Caco-2 (cell line): ENCODE data around the gene ACOX3. TPM values are rescaled to one million over a fixed set of nuclear protein-coding genes. Genes with fewer than 3 reads are reported as not detected.

Experiments
- BruUV-seq: library from RNA; stranded (reverse); fragments of 400-500 nt; replicated peaks from 2 replicates; lab custom pipeline; 2021; lab: Mats Ljungman, UMichigan
- CTCF ChIA-PET: fragments of 300-600 bp; sonication (Branson Sonifier 250); formaldehyde crosslinking; loops from one replicate; lab custom pipeline; 2022; ENCODE audit warnings: antibody characterized with exemption; lab: Charles Lee
- POLR2A ChIA-PET: fragments of 300-600 bp; sonication (Branson Sonifier 250); formaldehyde crosslinking; loops from one replicate; lab custom pipeline; 2022; ENCODE audit warnings: antibody characterized with exemption; lab: Charles Lee
- DNase-seq, 2 experiments: peaks; one replicate each; pipeline versions ENCODE4 v3.0.0 to v3.0.0-alpha.2; 2020 to 2022
- H3K27me3 ChIP-seq: replicated peaks from 2 replicates; pipeline ENCODE4 v1.6.0; 2011; ENCODE audit warnings: low read length; ENCODE audit not compliant: control insufficient read depth, insufficient read depth
- H3K36me3 ChIP-seq: 2 replicates; pipeline ENCODE4 v1.5.1; 2011; ENCODE audit warnings: low read length; ENCODE audit not compliant: control insufficient read depth, insufficient read depth
- H3K4me1 ChIP-seq: fragments of 250-450 bp; sonication (Bioruptor Pico); 2 replicates; pipeline ENCODE4 v1.5.1; 2020; ENCODE audit warnings: mild to moderate bottlenecking
- H3K4me3 ChIP-seq: 2 replicates; pipeline ENCODE4 v1.5.1; 2011; ENCODE audit warnings: low read depth, mild to moderate bottlenecking, control low read depth, low read length
- H3K9me3 ChIP-seq: fragments of 250-450 bp; sonication (Bioruptor Pico); 2 replicates; pipeline ENCODE4 v1.5.1; 2020; ENCODE audit warnings: mild to moderate bottlenecking, moderate library complexity
- H3K27ac Mint-ChIP-seq: one replicate; pipeline ENCODE4 v1.8.0; 2022; ENCODE audit warnings: mixed read lengths; ENCODE audit not compliant: unreplicated experiment
- H3K27me3 Mint-ChIP-seq: one replicate; pipeline ENCODE4 v1.8.0; 2022; ENCODE audit warnings: mixed read lengths; ENCODE audit not compliant: insufficient read depth, unreplicated experiment
- H3K36me3 Mint-ChIP-seq: one replicate; pipeline ENCODE4 v1.8.0; 2022; ENCODE audit warnings: mild to moderate bottlenecking, mixed read lengths; ENCODE audit not compliant: insufficient read depth, unreplicated experiment
- H3K4me1 Mint-ChIP-seq: one replicate; pipeline ENCODE4 v1.8.0; 2022; ENCODE audit warnings: low read depth, mixed read lengths; ENCODE audit not compliant: unreplicated experiment
- H3K4me3 Mint-ChIP-seq: one replicate; pipeline ENCODE4 v1.8.0; 2022; ENCODE audit warnings: mild to moderate bottlenecking, moderate library complexity, mixed read lengths; ENCODE audit not compliant: unreplicated experiment
- H3K9me3 Mint-ChIP-seq: one replicate; pipeline ENCODE4 v1.8.0; 2022; ENCODE audit warnings: mixed read lengths; ENCODE audit not compliant: unreplicated experiment
- intact Hi-C: fragments of 100-400 bp; cut with micrococcal nuclease; formaldehyde crosslinking; loops from one replicate; pipeline ENCODE4 v1.10.0; 2022; ENCODE audit not compliant: unreplicated experiment
- total RNA-seq: library from RNA; stranded (reverse); gene quantifications from 2 replicates; pipeline ENCODE4 v1.2.3, GENCODE V29; 2022
- TF ChIP-seq, protein P1 (sequence below), 2 experiments: fragments of 200-600 bp in 1 of 2; IDR thresholded peaks; 1 replicate in 1 of 2; 2 replicates in 1 of 2; pipeline versions ENCODE4 v1.5.1 to v1.8.0; 2011 to 2022; ENCODE audit warnings: antibody characterized with exemption in 1 of 2, control low read depth in 1 of 2, inconsistent platforms in 1 of 2, low read depth in 1 of 2, low read length in 1 of 2, mild to moderate bottlenecking in 1 of 2, moderate library complexity in 1 of 2; ENCODE audit not compliant: insufficient read depth in 1 of 2, severe bottlenecking in 1 of 2, unreplicated experiment in 1 of 2

ACOX3 gene
- total RNA-seq, 1 experiment from 2014 or later, result 11.5 TPM

DNA sequence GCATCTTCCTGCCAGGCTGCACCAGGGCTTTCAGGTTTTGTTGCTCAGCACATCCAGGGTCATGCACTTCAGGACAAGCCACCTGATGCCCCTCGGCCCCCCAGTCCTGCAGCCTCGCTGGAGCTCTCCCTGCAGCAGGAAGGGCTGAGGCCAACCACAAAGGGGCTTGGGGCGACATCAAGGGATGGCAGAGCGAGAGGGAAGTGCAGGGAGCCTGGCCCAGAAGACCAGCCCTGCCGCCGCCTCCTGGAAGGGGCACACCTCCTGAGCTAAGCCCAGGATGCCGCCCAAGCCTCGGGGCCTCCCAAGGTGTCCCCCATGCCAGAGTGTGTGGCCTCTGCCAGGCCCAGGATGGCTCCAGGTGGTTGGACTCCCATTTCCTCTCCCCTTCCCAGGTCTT, 37.2 kb upstream of the ACOX3 start:
- Mint-ChIP-seq H3K27me3 (no peaks in the 10 kb centered on the region), H3K4me3 (no peak overlapping the region), H3K36me3 (peaks cover 34% of the 10 kb centered on the region), H3K9me3 (no peaks in the 10 kb centered on the region), H3K27ac (no peak overlapping the region), H3K4me1 (no peaks in the 10 kb centered on the region)
- TF ChIP-seq, protein P1, sequence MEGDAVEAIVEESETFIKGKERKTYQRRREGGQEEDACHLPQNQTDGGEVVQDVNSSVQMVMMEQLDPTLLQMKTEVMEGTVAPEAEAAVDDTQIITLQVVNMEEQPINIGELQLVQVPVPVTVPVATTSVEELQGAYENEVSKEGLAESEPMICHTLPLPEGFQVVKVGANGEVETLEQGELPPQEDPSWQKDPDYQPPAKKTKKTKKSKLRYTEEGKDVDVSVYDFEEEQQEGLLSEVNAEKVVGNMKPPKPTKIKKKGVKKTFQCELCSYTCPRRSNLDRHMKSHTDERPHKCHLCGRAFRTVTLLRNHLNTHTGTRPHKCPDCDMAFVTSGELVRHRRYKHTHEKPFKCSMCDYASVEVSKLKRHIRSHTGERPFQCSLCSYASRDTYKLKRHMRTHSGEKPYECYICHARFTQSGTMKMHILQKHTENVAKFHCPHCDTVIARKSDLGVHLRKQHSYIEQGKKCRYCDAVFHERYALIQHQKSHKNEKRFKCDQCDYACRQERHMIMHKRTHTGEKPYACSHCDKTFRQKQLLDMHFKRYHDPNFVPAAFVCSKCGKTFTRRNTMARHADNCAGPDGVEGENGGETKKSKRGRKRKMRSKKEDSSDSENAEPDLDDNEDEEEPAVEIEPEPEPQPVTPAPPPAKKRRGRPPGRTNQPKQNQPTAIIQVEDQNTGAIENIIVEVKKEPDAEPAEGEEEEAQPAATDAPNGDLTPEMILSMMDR (IDR thresholded peaks at IDR 0.05; ENCODE audit: insufficient read depth in 1 of 2, low read depth in 1 of 2, low read length in 1 of 2, severe bottlenecking in 1 of 2, unreplicated experiment in 1 of 2), result no peak
- Histone ChIP-seq H3K9me3 (no peaks in the 10 kb centered on the region), H3K36me3 (no peaks in the 10 kb centered on the region), H3K4me3 (no peak overlapping the region), H3K4me1 (peaks cover 8% of the 10 kb centered on the region), H3K27me3 (no peaks in the 10 kb centered on the region)
- ChIA-PET POLR2A (no interaction called here), CTCF (no interaction called here)
- intact Hi-C loops, result no loop called here
- DNase-seq, result no peak
- BruUV-seq, result no TSS peak

DNA sequence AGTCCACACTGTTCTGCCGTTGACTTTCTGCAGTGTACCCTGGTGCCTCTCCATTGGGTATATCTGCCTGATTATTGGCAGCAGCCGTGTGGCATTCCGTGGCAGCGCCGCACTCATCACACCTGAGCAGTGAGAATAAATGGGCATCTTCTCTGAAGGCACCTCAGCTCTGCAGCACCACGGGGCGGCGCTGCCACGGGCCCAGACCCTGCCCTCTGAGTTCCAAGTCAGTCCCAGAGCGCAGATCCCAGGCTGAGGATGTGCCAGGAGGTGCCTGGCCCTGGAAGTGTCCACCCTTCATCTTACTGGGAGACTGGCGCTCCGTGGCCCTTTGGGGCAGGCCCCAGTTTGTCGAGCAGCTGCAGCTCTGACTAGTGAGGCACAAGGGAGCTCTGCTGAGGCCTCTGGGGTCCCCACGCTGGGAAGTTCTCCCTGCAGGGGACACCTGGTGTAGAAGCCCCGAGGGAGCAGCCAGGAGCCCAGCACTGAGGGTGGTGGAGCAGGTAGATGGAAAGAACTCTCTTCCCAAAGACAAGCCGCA, 36.6 kb upstream of the ACOX3 start:
- CTCF ChIA-PET, result no interaction called here

DNA sequence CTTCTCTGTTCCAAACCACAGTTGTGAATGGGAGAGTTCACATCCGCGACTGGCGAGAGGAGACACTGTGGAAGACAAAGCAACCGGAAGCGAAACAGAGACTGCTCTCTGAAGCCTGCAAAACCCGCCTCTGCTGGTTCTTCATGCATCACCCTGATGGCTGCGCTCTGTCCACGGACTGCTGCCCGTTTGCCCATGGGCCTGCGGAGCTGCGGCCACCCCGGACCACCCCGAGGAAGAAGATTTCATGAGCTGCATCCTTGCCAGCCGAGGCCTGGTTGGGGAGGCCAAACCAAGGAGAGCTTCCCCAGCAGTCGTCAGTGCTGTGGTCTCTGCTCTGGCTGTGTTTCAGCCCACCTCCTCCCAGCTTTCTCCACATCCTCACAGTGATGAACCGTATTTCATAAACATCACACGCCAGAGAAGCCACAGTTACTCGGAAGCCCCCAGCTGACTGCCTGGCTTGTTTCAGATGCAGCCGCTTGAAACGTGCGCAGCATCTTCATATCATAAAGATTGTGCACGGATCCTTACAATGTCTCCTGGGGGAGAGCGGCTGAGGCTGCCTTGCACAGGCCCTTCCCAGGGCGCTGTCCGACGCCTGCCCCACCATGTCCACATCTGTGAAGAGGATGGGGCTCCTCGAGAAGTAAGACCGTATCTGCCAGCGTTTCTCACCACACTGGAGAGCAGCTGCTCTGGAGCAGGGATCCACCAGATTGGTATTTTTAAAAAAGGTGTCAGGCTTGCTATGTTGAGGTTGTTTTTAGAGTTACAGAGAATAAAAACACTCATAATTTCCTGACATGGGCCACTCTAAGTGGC, 35.4 kb upstream of the ACOX3 start:
- CTCF ChIA-PET, result interaction anchor here (0.6 kb wide), 2 partner anchors 42 to 1532 kb away, joined by 3 read pairs; no protein-coding TSS in a partner anchor
- H3K36me3 Mint-ChIP-seq, result peaks cover 34% of the 10 kb centered on the region
- TF ChIP-seq, protein P1 (IDR thresholded peaks at IDR 0.05; ENCODE audit: insufficient read depth in 1 of 2, low read depth in 1 of 2, low read length in 1 of 2, severe bottlenecking in 1 of 2, unreplicated experiment in 1 of 2), result no peak

More for the DNA sequence above, 36.6 kb upstream of the ACOX3 start:
- intact Hi-C loops, result no loop called here
- Histone ChIP-seq H3K9me3 (no peaks in the 10 kb centered on the region), H3K27me3 (no peaks in the 10 kb centered on the region), H3K4me3 (no peak overlapping the region), H3K36me3 (no peaks in the 10 kb centered on the region), H3K4me1 (peaks cover 14% of the 10 kb centered on the region)
- no TSS peak for BruUV-seq
- POLR2A ChIA-PET, result no interaction called here
- TF ChIP-seq, protein P1 (IDR thresholded peaks at IDR 0.05; ENCODE audit: insufficient read depth in 1 of 2, low read depth in 1 of 2, low read length in 1 of 2, severe bottlenecking in 1 of 2, unreplicated experiment in 1 of 2), result no peak
- peaks cover 2% of the 10 kb centered on the region for H3K4me1 Mint-ChIP-seq
- H3K27ac Mint-ChIP-seq, result no peak overlapping the region
- peaks cover 34% of the 10 kb centered on the region for H3K36me3 Mint-ChIP-seq
- H3K27me3 Mint-ChIP-seq, result no peaks in the 10 kb centered on the region
- no peak for DNase-seq
- H3K9me3 Mint-ChIP-seq, result no peaks in the 10 kb centered on the region
- no peak overlapping the region for H3K4me3 Mint-ChIP-seq

More for the DNA sequence above, 35.4 kb upstream of the ACOX3 start:
- Histone ChIP-seq H3K9me3 (no peaks in the 10 kb centered on the region), H3K27me3 (no peaks in the 10 kb centered on the region), H3K4me1 (peaks cover 14% of the 10 kb centered on the region), H3K4me3 (no peak overlapping the region), H3K36me3 (no peaks in the 10 kb centered on the region)
- Mint-ChIP-seq H3K4me1 (peaks cover 7% of the 10 kb centered on the region), H3K9me3 (no peaks in the 10 kb centered on the region), H3K27ac (no peak overlapping the region), H3K27me3 (no peaks in the 10 kb centered on the region), H3K4me3 (no peak overlapping the region)
- no peak for DNase-seq
- POLR2A ChIA-PET, result no interaction called here
- no TSS peak for BruUV-seq
- intact Hi-C loops, result no loop called here
